Stimulated activated naive CD4-positive, alpha-beta T cell treated with Interleukin-2 at 50 U/mL for 16 hours (primary cell): ENCODE data around the gene WNT5A.

ENCODE experiments used
- DNase-seq: peaks from one replicate; lab custom pipeline; 2025; lab: John Stamatoyannopoulos, UW

WNT5A gene

DNA sequence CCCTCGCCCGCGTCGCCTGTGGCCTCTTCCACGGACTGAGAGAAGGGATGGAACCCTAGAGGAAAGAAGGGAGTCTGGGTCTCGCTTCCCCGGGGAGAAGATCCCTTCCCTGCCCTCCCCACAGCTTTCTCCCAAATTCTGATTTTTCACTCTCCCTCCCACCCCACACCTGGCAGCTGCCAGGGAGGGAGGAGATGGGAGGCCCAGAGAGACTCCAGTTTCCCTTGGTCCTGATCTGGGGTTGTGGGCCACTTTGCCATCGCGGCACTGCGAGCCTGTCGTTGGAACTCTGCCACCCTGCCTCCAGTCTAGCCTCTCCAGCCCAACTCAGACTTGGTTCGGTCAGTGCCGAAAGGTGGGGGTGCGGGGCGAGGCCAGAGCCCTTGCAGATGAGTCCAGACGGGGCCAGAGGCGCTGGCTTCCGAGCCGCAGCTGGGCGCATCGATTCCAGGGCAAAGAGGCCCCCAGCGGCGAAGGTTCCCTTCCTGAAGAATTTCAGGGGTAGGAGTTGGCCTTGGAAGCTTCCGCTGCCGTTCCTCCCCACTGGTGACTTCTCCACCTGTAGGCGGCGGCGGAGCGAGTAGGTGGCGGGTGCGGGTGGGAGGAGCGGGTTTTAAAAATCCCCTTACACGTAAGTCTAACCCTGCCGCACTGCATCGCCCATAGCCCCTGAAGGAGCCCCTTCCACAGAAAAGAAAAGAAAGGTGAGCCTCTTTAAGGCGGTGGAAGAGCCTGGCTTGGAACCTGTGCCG lies 5.2 kb downstream of the WNT5A start:
- DNase-seq, result no peak

GRCh38 chr3:55480911-55481743 lies 6.0 kb downstream of the WNT5A start:
- no peak for DNase-seq

GRCh38 chr3:55477306-55478303 lies 9.5 kb downstream of the WNT5A start:
- DNase-seq, result no peak

GRCh38 chr3:55476515-55476914 lies 10.6 kb downstream of the WNT5A start:
- DNase-seq, result no peak

- no peak for DNase-seq
Observed at GRCh38 chr3:55474213-55474632, 12.9 kb downstream of the WNT5A start.

- DNase-seq, result no peak
Observed at GRCh38 chr3:55473788-55474187, 13.3 kb downstream of the WNT5A start.

DNA sequence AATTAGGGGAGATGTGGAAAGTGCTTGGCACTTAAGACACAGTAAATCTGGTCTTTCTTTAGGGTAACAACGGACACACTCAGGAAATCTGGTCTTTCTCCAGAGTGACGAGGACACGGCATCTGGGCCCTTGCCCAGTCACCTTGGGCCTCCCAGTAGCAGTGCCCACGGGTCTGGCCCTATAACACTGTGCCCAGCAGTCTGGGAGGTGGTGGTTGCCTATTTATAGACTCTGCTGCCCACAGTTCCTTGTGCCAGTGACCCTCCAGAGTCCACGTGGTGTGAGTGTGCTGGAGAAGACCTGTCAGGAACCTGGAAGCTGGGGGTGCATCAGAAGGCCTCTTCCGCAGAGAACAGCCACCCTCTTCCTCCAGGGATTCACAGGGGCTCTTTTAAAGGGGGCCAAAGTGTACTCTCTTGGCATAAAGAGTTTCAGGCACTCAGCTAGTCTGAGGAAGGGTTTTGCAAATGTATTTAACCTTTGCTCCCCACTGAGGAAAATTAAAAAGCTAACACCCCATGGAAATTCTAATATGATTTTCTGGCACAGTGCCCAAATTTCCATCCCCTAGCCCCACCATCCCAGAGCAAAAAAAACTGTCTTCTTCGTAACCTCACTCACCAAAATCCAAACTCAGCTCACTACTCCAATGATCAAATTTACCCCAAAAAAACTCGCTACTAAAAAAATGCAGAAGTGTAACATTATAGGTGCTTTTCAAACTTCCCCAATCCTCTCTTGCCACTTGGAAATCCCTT lies 15.4 kb downstream of the WNT5A start:
- DNase-seq, result no peak

DNA sequence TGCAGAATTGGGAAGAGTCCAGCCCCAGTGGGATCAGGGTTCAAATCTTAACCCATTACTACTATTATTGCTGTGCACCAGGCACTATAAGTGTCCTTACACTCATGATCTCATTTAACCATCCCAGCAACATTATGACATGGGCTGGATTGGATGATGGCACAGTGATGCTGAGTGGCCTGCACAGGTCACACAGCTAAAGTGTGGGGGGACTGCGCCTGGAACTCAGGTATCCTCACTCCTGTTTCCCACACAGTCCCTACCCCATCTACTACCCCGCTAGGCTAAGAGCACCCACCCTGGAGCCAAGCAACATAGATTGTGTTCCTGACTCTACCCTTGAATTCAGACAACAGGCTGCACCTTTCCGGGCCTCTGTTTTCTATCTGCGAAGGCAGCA lies 16.0 kb downstream of the WNT5A start:
- DNase-seq, result no peak

- no peak for DNase-seq
Observed at GRCh38 chr3:55469957-55470526, 17.1 kb downstream of the WNT5A start.

- no peak for DNase-seq
Observed at GRCh38 chr3:55468251-55468650, 18.9 kb downstream of the WNT5A start.

DNA sequence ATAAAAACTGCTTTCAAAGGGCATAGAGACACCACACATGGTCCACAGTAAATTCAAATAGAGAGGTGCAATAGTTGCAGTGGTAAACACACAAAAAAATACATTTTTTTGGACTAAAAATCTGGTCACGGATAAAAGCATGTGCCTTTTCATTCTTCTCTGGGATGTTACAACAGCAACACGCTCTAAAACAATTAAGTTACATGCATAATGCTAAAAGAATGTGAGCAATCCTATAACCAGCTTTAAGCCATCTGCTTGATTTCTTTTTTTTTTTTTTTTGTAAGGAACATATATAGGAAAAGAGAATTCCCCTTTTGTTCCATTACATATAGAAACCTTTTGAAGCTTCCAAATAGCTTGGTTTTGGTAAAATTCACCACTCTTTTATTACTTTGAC lies 20.0 kb downstream of the WNT5A start:
- DNase-seq, result no peak

DNA sequence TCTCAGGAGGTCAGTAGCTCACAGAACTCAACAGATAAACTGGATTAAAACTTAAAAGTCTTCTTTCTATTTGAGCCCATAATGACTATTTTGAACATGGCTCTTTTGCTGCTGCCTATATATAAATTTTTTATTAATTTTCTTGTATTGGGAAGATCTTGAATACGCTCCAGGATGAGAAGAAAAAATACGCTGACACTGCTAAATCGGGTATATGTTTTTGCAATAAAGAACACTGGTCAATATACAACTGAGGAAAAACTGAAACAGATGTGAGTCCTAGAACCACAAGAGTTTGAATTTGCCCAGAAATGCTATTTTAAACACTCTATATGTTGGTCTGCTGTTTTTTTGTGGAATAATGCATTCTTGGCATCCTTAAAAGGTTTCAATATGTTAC lies 20.6 kb downstream of the WNT5A start:
- no peak for DNase-seq

DNA sequence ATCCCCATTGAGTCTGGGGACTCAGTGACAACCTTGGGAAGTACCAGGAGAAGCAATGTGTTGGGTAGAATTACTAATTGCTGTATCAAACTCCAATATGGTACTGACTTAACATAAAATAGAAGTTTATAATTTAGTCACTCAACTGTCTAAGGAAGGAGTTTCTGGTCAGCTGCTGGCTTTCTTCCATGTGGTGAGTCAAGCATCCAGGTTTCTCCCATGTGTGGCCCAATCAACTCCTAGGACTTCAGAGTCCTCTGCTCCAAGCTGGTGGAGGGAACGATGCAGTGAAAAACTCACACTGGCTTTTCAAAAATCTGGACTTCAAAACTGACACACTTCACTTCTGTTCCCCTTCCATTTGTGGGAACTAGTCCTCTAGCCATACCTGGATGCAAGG lies 25.2 kb downstream of the WNT5A start:
- DNase-seq, result no peak

DNA sequence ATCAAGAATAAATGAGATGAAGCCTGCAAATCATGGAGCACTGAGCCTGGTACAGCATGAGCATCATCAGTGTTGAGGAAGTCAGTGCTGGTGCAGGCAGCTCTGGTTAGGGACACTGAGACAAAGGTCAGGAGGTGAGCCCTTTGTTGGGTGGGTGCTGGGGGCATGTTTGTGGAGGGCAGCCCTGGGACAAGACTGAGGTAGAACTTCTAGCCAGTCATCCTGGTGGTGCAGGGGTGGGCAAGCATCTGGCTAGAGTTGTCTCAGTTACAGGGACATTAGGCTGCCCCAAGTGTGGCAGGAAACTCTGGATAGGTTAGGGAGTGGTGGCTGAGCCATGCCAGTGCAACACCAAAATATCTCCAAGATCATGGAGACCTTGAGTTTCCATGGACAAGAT lies 27.3 kb downstream of the WNT5A start:
- no peak for DNase-seq

GRCh38 chr3:55458181-55458790 lies 28.8 kb downstream of the WNT5A start:
- DNase-seq, result no peak

- DNase-seq, result no peak
Observed at GRCh38 chr3:55455915-55456314, 31.2 kb downstream of the WNT5A start.

DNA sequence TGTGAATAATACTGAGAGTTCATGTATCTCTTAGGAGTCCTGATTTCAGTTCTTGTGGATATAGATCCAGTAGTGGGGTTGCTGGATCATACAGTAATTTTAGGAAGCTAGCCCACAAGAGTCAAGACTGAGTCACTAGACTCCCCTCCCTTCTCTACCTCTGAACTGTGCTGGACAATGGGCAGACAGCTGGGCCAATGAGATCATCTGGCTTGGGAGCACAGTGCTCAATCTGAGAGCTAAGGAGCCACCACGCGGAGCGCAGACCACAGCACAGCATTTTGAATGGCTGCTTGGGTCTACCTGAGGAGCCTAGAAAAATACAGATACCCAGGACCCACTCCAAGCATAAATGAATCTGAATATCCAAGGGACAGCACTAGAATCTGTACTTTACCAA lies 32.5 kb downstream of the WNT5A start:
- DNase-seq, result no peak

DNA sequence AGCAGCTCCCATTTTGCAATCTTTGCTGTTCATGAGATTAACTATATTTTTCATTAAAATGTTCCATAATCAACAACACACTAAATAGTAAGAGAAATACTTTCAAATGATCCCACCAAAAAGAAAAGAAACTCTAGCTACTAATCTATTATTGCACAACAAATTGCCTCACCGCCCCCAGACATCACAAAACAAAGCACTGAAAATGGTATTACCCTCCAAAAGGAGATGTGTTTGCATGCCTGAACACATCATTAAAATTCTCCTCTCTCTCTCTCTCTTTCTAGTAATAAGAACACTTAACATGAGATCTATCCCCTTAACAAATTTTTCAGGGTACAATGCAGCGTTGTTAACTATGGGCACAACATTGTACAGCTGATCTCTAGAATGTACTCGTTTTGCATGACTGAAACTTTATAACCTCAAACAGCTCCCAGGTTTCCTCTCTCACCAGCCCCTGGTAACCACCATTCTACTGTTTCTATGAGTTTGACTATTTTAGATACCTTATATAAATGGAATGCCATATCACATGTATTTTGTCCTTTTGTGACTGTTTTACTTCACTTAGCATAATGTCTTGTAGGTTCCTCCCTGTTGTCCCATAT lies 33.1 kb downstream of the WNT5A start:
- no peak for DNase-seq

DNA sequence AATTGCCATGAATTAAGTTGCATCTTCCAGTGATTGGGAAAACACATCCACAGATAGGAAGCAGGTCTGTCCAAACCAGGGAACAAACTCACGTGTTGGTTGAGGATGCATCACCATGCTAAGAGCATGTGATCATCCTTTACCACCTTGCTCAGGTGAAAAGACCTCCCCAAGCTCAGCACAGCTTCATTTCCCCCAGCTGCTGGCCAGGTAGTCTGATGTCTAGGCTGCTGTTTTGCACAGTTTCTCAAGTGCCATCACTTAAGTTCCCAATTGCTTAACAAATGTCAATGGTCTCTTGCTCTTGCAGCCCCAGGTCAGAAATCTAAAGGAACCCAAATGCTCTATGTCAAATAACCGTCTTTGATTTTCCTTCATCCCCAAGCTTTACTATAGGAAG lies 34.2 kb downstream of the WNT5A start:
- no peak for DNase-seq

- no peak for DNase-seq
Observed at GRCh38 chr3:55449527-55449926, 37.6 kb downstream of the WNT5A start.
